MG63 (cell line): ENCODE data around the gene GFM1. TPM values are rescaled to one million over a fixed set of nuclear protein-coding genes. Genes with fewer than 3 reads are reported as not detected.

ENCODE experiments used
- DNase-seq: peaks from one replicate; pipeline ENCODE4 v3.0.0-alpha.2; 2020
- H3K27me3 ChIP-seq: fragments of 250-450 bp; sonication (Bioruptor Pico); 2 replicates; pipeline ENCODE4 v1.5.1; 2020; ENCODE audit warnings: mild to moderate bottlenecking, moderate library complexity
- H3K36me3 ChIP-seq: fragments of 250-450 bp; sonication (Bioruptor Pico); 2 replicates; pipeline ENCODE4 v1.5.1; 2020; ENCODE audit warnings: mild to moderate bottlenecking, moderate library complexity
- H3K4me3 ChIP-seq: fragments of 250-450 bp; sonication (Bioruptor Pico); 2 replicates; pipeline ENCODE4 v1.5.1; 2020; ENCODE audit warnings: mild to moderate bottlenecking, moderate library complexity
- H3K9me3 ChIP-seq: fragments of 250-450 bp; sonication (Bioruptor Pico); 2 replicates; pipeline ENCODE4 v1.5.1; 2020; ENCODE audit warnings: mild to moderate bottlenecking, moderate library complexity
- total RNA-seq: library from RNA; depleted of rRNA; stranded (reverse); fragments of >200 nt; shearing (Covaris generic); gene quantifications from 2 replicates; pipeline ENCODE4 v1.2.3, GENCODE V29; 2014; ENCODE audit warnings: low replicate concordance

The GFM1 gene
- total RNA-seq, 1 experiment from 2014 or later = 60.3 TPM

GRCh38 chr3:158709666-158710083 lies 65.3 kb downstream of the GFM1 start:
- no peaks in the 10 kb centered on the region for H3K27me3 ChIP-seq
- no peak overlapping the region for H3K4me3 ChIP-seq
- H3K36me3 ChIP-seq = peaks cover 53% of the 10 kb centered on the region
- peak; percentile 94 for DNase-seq
- no peaks in the 10 kb centered on the region for H3K9me3 ChIP-seq

GRCh38 chr3:158710601-158711000 lies 66.3 kb downstream of the GFM1 start:
- H3K27me3 ChIP-seq = no peaks in the 10 kb centered on the region
- DNase-seq = no peak
- H3K9me3 ChIP-seq = no peaks in the 10 kb centered on the region
- no peak overlapping the region for H3K4me3 ChIP-seq
- H3K36me3 ChIP-seq = peaks cover 46% of the 10 kb centered on the region

GRCh38 chr3:158711886-158712285 lies 67.6 kb downstream of the GFM1 start:
- Histone ChIP-seq H3K27me3 (no peaks in the 10 kb centered on the region), H3K4me3 (no peak overlapping the region), H3K36me3 (peaks cover 42% of the 10 kb centered on the region), H3K9me3 (no peaks in the 10 kb centered on the region)
- peak; percentile 77 for DNase-seq

- no peaks in the 10 kb centered on the region for H3K27me3 ChIP-seq
- no peak for DNase-seq
- no peak overlapping the region for H3K4me3 ChIP-seq
These were observed 68.1 kb downstream of the GFM1 start for GRCh38 chr3:158712443-158712842.

GRCh38 chr3:158713094-158713499 lies 68.8 kb downstream of the GFM1 start:
- DNase-seq = no peak
- H3K4me3 ChIP-seq = no peak overlapping the region
- no peaks in the 10 kb centered on the region for H3K27me3 ChIP-seq
- H3K9me3 ChIP-seq = no peaks in the 10 kb centered on the region
- H3K36me3 ChIP-seq = peaks cover 36% of the 10 kb centered on the region

More at GRCh38 chr3:158712443-158712842, 68.1 kb downstream of the GFM1 start:
- Histone ChIP-seq H3K9me3 (no peaks in the 10 kb centered on the region), H3K36me3 (peaks cover 42% of the 10 kb centered on the region)

- Histone ChIP-seq H3K9me3 (no peaks in the 10 kb centered on the region), H3K27me3 (no peaks in the 10 kb centered on the region), H3K36me3 (peaks cover 39% of the 10 kb centered on the region), H3K4me3 (no peak overlapping the region)
- no peak for DNase-seq
These were observed 73.2 kb downstream of the GFM1 start for GRCh38 chr3:158717576-158717975.

GRCh38 chr3:158718490-158719170 lies 74.3 kb downstream of the GFM1 start:
- H3K36me3 ChIP-seq = peaks cover 29% of the 10 kb centered on the region
- H3K9me3 ChIP-seq = no peaks in the 10 kb centered on the region
- no peak overlapping the region for H3K4me3 ChIP-seq
- DNase-seq = peak; percentile 93
- no peaks in the 10 kb centered on the region for H3K27me3 ChIP-seq

GRCh38 chr3:158722108-158722507 lies 77.8 kb downstream of the GFM1 start:
- H3K36me3 ChIP-seq = peaks cover 26% of the 10 kb centered on the region
- DNase-seq = no peak

GRCh38 chr3:158723991-158724390 lies 79.7 kb downstream of the GFM1 start:
- DNase-seq = no peak
- no peaks in the 10 kb centered on the region for H3K27me3 ChIP-seq
- H3K36me3 ChIP-seq = peaks cover 26% of the 10 kb centered on the region
- no peak overlapping the region for H3K4me3 ChIP-seq
- no peaks in the 10 kb centered on the region for H3K9me3 ChIP-seq

More at GRCh38 chr3:158722108-158722507, 77.8 kb downstream of the GFM1 start:
- H3K27me3 ChIP-seq = no peaks in the 10 kb centered on the region
- H3K9me3 ChIP-seq = no peaks in the 10 kb centered on the region
- H3K4me3 ChIP-seq = no peak overlapping the region

GRCh38 chr3:158725348-158726011 lies 81.2 kb downstream of the GFM1 start:
- no peaks in the 10 kb centered on the region for H3K27me3 ChIP-seq
- H3K4me3 ChIP-seq = no peak overlapping the region
- DNase-seq = peak; percentile 97
- no peaks in the 10 kb centered on the region; the same call in 1 of the 2 replicates for H3K9me3 ChIP-seq
- H3K36me3 ChIP-seq = peaks cover 17% of the 10 kb centered on the region

GRCh38 chr3:158727206-158728060 lies 83.1 kb downstream of the GFM1 start:
- Histone ChIP-seq H3K27me3 (no peaks in the 10 kb centered on the region), H3K4me3 (no peak overlapping the region), H3K9me3 (no peaks in the 10 kb centered on the region; the same call in 1 of the 2 replicates), H3K36me3 (peaks cover 3% of the 10 kb centered on the region; the same call in 1 of the 2 replicates)
- peak; percentile 43 for DNase-seq

- DNase-seq = no peak
- peaks cover 3% of the 10 kb centered on the region; the same call in 1 of the 2 replicates for H3K36me3 ChIP-seq
- no peaks in the 10 kb centered on the region for H3K27me3 ChIP-seq
- no peaks in the 10 kb centered on the region; the same call in 1 of the 2 replicates for H3K9me3 ChIP-seq
- H3K4me3 ChIP-seq = no peak overlapping the region
These were observed 83.7 kb downstream of the GFM1 start for GRCh38 chr3:158728061-158728377.

GRCh38 chr3:158728851-158729250 lies 84.5 kb downstream of the GFM1 start:
- peaks cover 3% of the 10 kb centered on the region; the same call in 1 of the 2 replicates for H3K36me3 ChIP-seq
- H3K9me3 ChIP-seq = no peaks in the 10 kb centered on the region; the same call in 1 of the 2 replicates
- H3K4me3 ChIP-seq = no peak overlapping the region
- no peaks in the 10 kb centered on the region for H3K27me3 ChIP-seq
- DNase-seq = peak; percentile 44

GRCh38 chr3:158731486-158731885 lies 87.2 kb downstream of the GFM1 start:
- no peak for DNase-seq
- H3K36me3 ChIP-seq = peaks cover 5% of the 10 kb centered on the region

GRCh38 chr3:158731938-158732855 lies 87.9 kb downstream of the GFM1 start, which contains the start of gene RARRES1:
RARRES1 (minus strand) TSS chr3:158732457; CDS start chr3:158732415, 42 bp downstream.
- Histone ChIP-seq H3K9me3 (no peaks in the 10 kb centered on the region; the same call in 1 of the 2 replicates), H3K36me3 (peaks cover 5% of the 10 kb centered on the region), H3K27me3 (no peaks in the 10 kb centered on the region), H3K4me3 (no peak within 1 kb of the TSS)
- no peak for DNase-seq

More at GRCh38 chr3:158731486-158731885, 87.2 kb downstream of the GFM1 start:
- no peaks in the 10 kb centered on the region for H3K27me3 ChIP-seq
- H3K4me3 ChIP-seq = no peak overlapping the region
- no peaks in the 10 kb centered on the region; the same call in 1 of the 2 replicates for H3K9me3 ChIP-seq

GRCh38 chr3:158732856-158733200 lies 88.5 kb downstream of the GFM1 start:
- Histone ChIP-seq H3K27me3 (no peaks in the 10 kb centered on the region), H3K9me3 (no peaks in the 10 kb centered on the region; the same call in 1 of the 2 replicates), H3K36me3 (peaks cover 5% of the 10 kb centered on the region), H3K4me3 (no peak overlapping the region)
- no peak for DNase-seq
